Motor neuron (in vitro differentiated cells): Measurements from ENCODE around the gene CREG2. TPM values are rescaled to one million over a fixed set of nuclear protein-coding genes. Genes with fewer than 3 reads are reported as not detected.
"Not testable (repeated sequence)": the region's sequence is repeated elsewhere in the genome, so short reads cannot be mapped to it uniquely, and the experiment has no call there.

Experiments
- ATAC-seq, 8 experiments: fragments of 200-7000 bp; cut with Tn5 transposase; replicated peaks in 6 of 8; 2 replicates each; pipeline ENCODE4 v1.8.0; 2021; ENCODE audit warnings: mild to moderate bottlenecking in 8 of 8, moderate library complexity in 8 of 8
- H3K27ac ChIP-seq, 2 donors: fragments of 250-450 bp; sonication (Bioruptor Pico); 2 replicates each; pipeline ENCODE4 v1.9.0; 2021; ENCODE audit warnings: antibody characterized with exemption in 2 of 2, mild to moderate bottlenecking in 2 of 2, moderate library complexity in 1 of 2
- H3K4me1 ChIP-seq, 2 donors: fragments of 250-450 bp; sonication (Bioruptor Pico); replicated peaks in 1 of 2; 2 replicates each; pipeline ENCODE4 v1.6.1; 2021; ENCODE audit warnings: antibody characterized with exemption in 2 of 2, mild to moderate bottlenecking in 2 of 2, moderate library complexity in 1 of 2
- H3K4me3 ChIP-seq, 5 donors: fragments of 250-450 bp; sonication (Bioruptor Pico); 2 replicates each; pipeline ENCODE4 v1.9.0; 2021; ENCODE audit warnings: antibody characterized with exemption in 5 of 5, mild to moderate bottlenecking in 5 of 5, moderate library complexity in 4 of 5
- WGBS, 10 experiments: fragments of 450-650 bp; shearing (Covaris generic); methylation state at CpG; one replicate each; pipeline ENCODE4 v1.0.0; 2022; 5-methylcytosine and 5-hydroxymethylcytosine counted together
- in situ Hi-C, 9 experiments: fragments of 400-800 bp; cut with MboI; loops; one replicate each; pipeline ENCODE4 v1.15.0; 2021; ENCODE audit warnings: low sequenced_read_pairs in 9 of 9, low pct_unique_long_range_greater_than_20kb in 2 of 9; ENCODE audit not compliant: unreplicated experiment in 9 of 9
- total RNA-seq, 8 experiments: library from RNA; unstranded; fragments of 300-600 nt; gene quantifications; 2 replicates each; pipeline versions ENCODE4 v1.2.3 to v1.2.4, GENCODE V29; 2022

Gene CREG2
- total RNA-seq, 8 experiments from 2014 or later: 0.05 to 14.9 (median 6.8) TPM; not detected in 1

GRCh38 chr2:101362316-101362715 is 25.0 kb downstream of the CREG2 start:
- Histone ChIP-seq H3K4me1 (peaks cover 0 to 7% of the 10 kb centered on the region in 2 donors), H3K4me3 (no peak overlapping the region), H3K27ac (no peak overlapping the region)
- no peak for ATAC-seq
- 0 to 86% (median 64%) methylated on average over 1 to 3 of the region's 3 CpGs; no CpG with 5 or more reads in 2 of the 10 experiments for WGBS, 10 experiments
- in situ Hi-C loops: no loop called here

GRCh38 chr2:101361522-101361921 is 25.8 kb downstream of the CREG2 start:
- 16 to 86% (median 75%) methylated on average over 1 to 2 of the region's 2 CpGs; no CpG with 5 or more reads in 3 of the 10 experiments for WGBS, 10 experiments
- in situ Hi-C loops: no loop called here
- peak in 2 of 8 experiments; percentile 15 to 17 for ATAC-seq
- Histone ChIP-seq H3K4me1 (peaks cover 0 to 7% of the 10 kb centered on the region in 2 donors), H3K27ac (no peak overlapping the region), H3K4me3 (no peak overlapping the region)

GRCh38 chr2:101361121-101361520 is 26.2 kb downstream of the CREG2 start:
- Histone ChIP-seq H3K4me3 (no peak overlapping the region), H3K27ac (no peak overlapping the region), H3K4me1 (peaks cover 0 to 7% of the 10 kb centered on the region in 2 donors)
- 23 to 86% (median 71%) methylated on average over 1 to 4 of the region's 4 CpGs; no CpG with 5 or more reads in 2 of the 10 experiments for WGBS, 10 experiments
- in situ Hi-C loops: no loop called here
- ATAC-seq: peak in 1 of 8 experiments; percentile 52

GRCh38 chr2:101360232-101360631 is 27.1 kb downstream of the CREG2 start:
- H3K27ac ChIP-seq: no peak overlapping the region
- in situ Hi-C loops: no loop called here
- peak in 5 of 8 experiments; percentile 46 to 67 (median 54) for ATAC-seq
- H3K4me3 ChIP-seq: no peak overlapping the region
- WGBS, 10 experiments: 42 to 100% (median 64%) methylated on average over 1 to 4 of the region's 4 CpGs
- H3K4me1 ChIP-seq: peaks cover 0 to 7% of the 10 kb centered on the region in 2 donors

- Histone ChIP-seq H3K4me3 (no peak overlapping the region), H3K4me1 (peaks cover 0 to 7% of the 10 kb centered on the region in 2 donors), H3K27ac (no peak overlapping the region)
- ATAC-seq: no peak
- in situ Hi-C loops: no loop called here
- WGBS, 10 experiments: 71 to 100% (median 85%) methylated on average over 1 to 7 of the region's 7 CpGs; no CpG with 5 or more reads in 2 of the 10 experiments
Measured at GRCh38 chr2:101359410-101359954, 27.8 kb downstream of the CREG2 start.

GRCh38 chr2:101357376-101357775 is 29.9 kb downstream of the CREG2 start:
- ATAC-seq: no peak
- in situ Hi-C loops: no loop called here
- H3K27ac ChIP-seq: no peak overlapping the region

GRCh38 chr2:101356521-101356920 is 30.8 kb downstream of the CREG2 start:
- no peak for ATAC-seq
- H3K4me1 ChIP-seq: peaks cover 0 to 7% of the 10 kb centered on the region in 2 donors
- no peak overlapping the region for H3K4me3 ChIP-seq
- no peak overlapping the region for H3K27ac ChIP-seq
- 0 to 100% (median 86%) methylated on average over 1 to 2 of the region's 2 CpGs; no CpG with 5 or more reads in 4 of the 10 experiments for WGBS, 10 experiments
- in situ Hi-C loops: no loop called here

More at GRCh38 chr2:101357376-101357775, 29.9 kb downstream of the CREG2 start:
- no peak overlapping the region for H3K4me3 ChIP-seq
- peaks cover 0 to 7% of the 10 kb centered on the region in 2 donors for H3K4me1 ChIP-seq

GRCh38 chr2:101356055-101356454 is 31.2 kb downstream of the CREG2 start:
- Histone ChIP-seq H3K27ac (no peak overlapping the region), H3K4me3 (no peak overlapping the region), H3K4me1 (peaks cover 0 to 7% of the 10 kb centered on the region in 2 donors)
- in situ Hi-C loops: no loop called here
- 46 to 100% (median 80%) methylated on average over 1 to 6 of the region's 6 CpGs; no CpG with 5 or more reads in 5 of the 10 experiments for WGBS, 10 experiments
- no peak for ATAC-seq

GRCh38 chr2:101355401-101356054 is 31.8 kb downstream of the CREG2 start:
- Histone ChIP-seq H3K4me3 (no peak overlapping the region), H3K4me1 (peaks cover 0 to 7% of the 10 kb centered on the region in 2 donors), H3K27ac (no peak overlapping the region)
- 38 to 100% (median 67%) methylated on average over 1 to 6 of the region's 10 CpGs; no CpG with 5 or more reads in 1 of the 10 experiments for WGBS, 10 experiments
- ATAC-seq: no peak
- in situ Hi-C loops: no loop called here

GRCh38 chr2:101354420-101355311 is 32.6 kb downstream of the CREG2 start:
- no peak for ATAC-seq
- no peak overlapping the region for H3K4me3 ChIP-seq
- H3K27ac ChIP-seq: no peak overlapping the region
- in situ Hi-C loops: no loop called here
- H3K4me1 ChIP-seq: peaks cover 0 to under 1% of the 10 kb centered on the region in 2 donors
- WGBS, 10 experiments: 72 to 100% (median 85%) methylated on average over 5 to 16 of the region's 21 CpGs

- 73 to 100% (median 92%) methylated on average over 1 to 3 of the region's 4 CpGs; no CpG with 5 or more reads in 3 of the 10 experiments for WGBS, 10 experiments
Measured at GRCh38 chr2:101352631-101353030, 34.7 kb downstream of the CREG2 start.

GRCh38 chr2:101351207-101351606 is 36.1 kb downstream of the CREG2 start:
- no peak overlapping the region for H3K27ac ChIP-seq
- in situ Hi-C loops: no loop called here
- WGBS, 10 experiments: 14 to 100% (median 77%) methylated on average over 1 to 5 of the region's 7 CpGs; no CpG with 5 or more reads in 4 of the 10 experiments
- no peak for ATAC-seq
- H3K4me1 ChIP-seq: no peaks in the 10 kb centered on the region
- no peak overlapping the region for H3K4me3 ChIP-seq

More at GRCh38 chr2:101352631-101353030, 34.7 kb downstream of the CREG2 start:
- H3K4me3 ChIP-seq, in situ Hi-C loops, ATAC-seq, H3K4me1 ChIP-seq, H3K27ac ChIP-seq: not testable (repeated sequence)
